B cell (primary cell): ENCODE results near the gene CYB5A. TPM values are rescaled to one million over a fixed set of nuclear protein-coding genes. Genes with fewer than 3 reads are reported as not detected.

Experiments used
- ATAC-seq: fragments of 200-7000 bp; cut with Tn5 transposase; one replicate; pipeline ENCODE4 v1.10.0; 2021; ENCODE audit warnings: low read depth, mild to moderate bottlenecking, moderate number of reproducible peaks, moderate library complexity
- CTCF ChIA-PET: fragments of 350-600 bp; sonication (Branson Sonifier 250); formaldehyde crosslinking; loops from one replicate; lab custom pipeline; 2021; ENCODE audit warnings: antibody characterized with exemption, inconsistent platforms; lab: Charles Lee
- POLR2A ChIA-PET: fragments of 350-600 bp; sonication (Branson Sonifier 250); formaldehyde crosslinking; loops from one replicate; lab custom pipeline; 2021; ENCODE audit warnings: antibody characterized with exemption; lab: Charles Lee
- DNase-seq: peaks from one replicate; pipeline ENCODE4 v3.0.0; 2013
- H2AFZ ChIP-seq: 2 replicates; pipeline ENCODE4 v1.6.1; 2012; ENCODE audit warnings: mild to moderate bottlenecking, low read depth, low read length; ENCODE audit not compliant: insufficient read depth, poor library complexity, severe bottlenecking
- H3K27ac ChIP-seq, 2 donors: 1 replicate in 1 of 2; 2 replicates in 1 of 2; pipeline ENCODE4 v1.5.1; 2012 to 2013; ENCODE audit warnings: low read length in 2 of 2, mild to moderate bottlenecking in 2 of 2, moderate library complexity in 1 of 2
- H3K27me3 ChIP-seq, 4 experiments: fragments of 200-600 bp in 1 of 4; sonication (generic) in 1 of 4; replicated peaks in 1 of 4; 1 replicate in 2 of 4; 2 replicates in 2 of 4; pipeline versions ENCODE4 v1.6.1 to v1.7.0; 2013 to 2016; ENCODE audit warnings: low read length in 3 of 4, mild to moderate bottlenecking in 2 of 4, mixed read lengths in 1 of 4, moderate library complexity in 1 of 4; ENCODE audit not compliant: insufficient read depth in 4 of 4, control insufficient read depth in 3 of 4; ENCODE audit errors: control extremely low read depth in 1 of 4
- H3K36me3 ChIP-seq, 2 experiments: replicated peaks in 1 of 2; 1 replicate in 1 of 2; 2 replicates in 1 of 2; pipeline versions ENCODE4 v1.6.1 to v1.7.1; 2013; ENCODE audit warnings: low read length in 1 of 2; ENCODE audit not compliant: insufficient read depth in 2 of 2, control insufficient read depth in 1 of 2; ENCODE audit errors: control extremely low read depth in 1 of 2, extremely low read depth in 1 of 2
- H3K4me1 ChIP-seq, 2 donors: fragments of 200-600 bp in 1 of 2; sonication (generic) in 1 of 2; 1 replicate in 1 of 2; 2 replicates in 1 of 2; pipeline versions ENCODE4 v1.5.1 to v1.6.1; 2013 to 2017; ENCODE audit warnings: low read length in 2 of 2; ENCODE audit not compliant: control insufficient read depth in 2 of 2, insufficient read depth in 2 of 2
- H3K4me2 ChIP-seq: replicated peaks from 2 replicates; pipeline ENCODE3; 2012; ENCODE audit warnings: mild to moderate bottlenecking, low read depth, low read length; ENCODE audit not compliant: poor library complexity, severe bottlenecking
- H3K4me3 ChIP-seq, 5 experiments: fragments of 200-600 bp in 1 of 5; sonication (generic) in 1 of 5; 1 replicate in 3 of 5; 2 replicates in 2 of 5; pipeline versions ENCODE4 v1.5.1 to v1.7.0; 2011 to 2016; ENCODE audit warnings: low read length in 4 of 5, mild to moderate bottlenecking in 4 of 5, low read depth in 2 of 5, control low read depth in 1 of 5, moderate library complexity in 1 of 5; ENCODE audit not compliant: insufficient read depth in 1 of 5; ENCODE audit errors: control extremely low read depth in 1 of 5, extremely low read depth in 1 of 5
- H3K79me2 ChIP-seq: fragments of 200-600 bp; sonication (generic); one replicate; pipeline ENCODE4 v1.6.0; 2016; ENCODE audit warnings: low read length; ENCODE audit not compliant: control insufficient read depth, insufficient read depth
- H3K9ac ChIP-seq: fragments of 200-600 bp; sonication (generic); 2 replicates; pipeline ENCODE4 v1.6.1; 2017; ENCODE audit warnings: mild to moderate bottlenecking, low read length, moderate library complexity
- H3K9me3 ChIP-seq, 3 donors: one replicate each; pipeline versions ENCODE4 v1.6.1 to v1.7.1; 2013; ENCODE audit warnings: low read length in 2 of 3; ENCODE audit not compliant: control insufficient read depth in 2 of 3, insufficient read depth in 1 of 3; ENCODE audit errors: control extremely low read depth in 1 of 3
- H4K20me1 ChIP-seq: 2 replicates; pipeline ENCODE4 v1.6.0; 2012; ENCODE audit warnings: mild to moderate bottlenecking, low read length; ENCODE audit not compliant: insufficient read depth, control insufficient read depth, poor library complexity, severe bottlenecking
- H3K27ac Mint-ChIP-seq: one replicate; pipeline ENCODE4 v1.8.0; 2021; ENCODE audit warnings: mixed read lengths
- H3K27me3 Mint-ChIP-seq: one replicate; pipeline ENCODE4 v1.8.0; 2021; ENCODE audit warnings: mixed read lengths
- H3K4me1 Mint-ChIP-seq: one replicate; pipeline ENCODE4 v1.8.0; 2021; ENCODE audit warnings: mixed read lengths
- H3K4me3 Mint-ChIP-seq: one replicate; pipeline ENCODE4 v1.8.0; 2021; ENCODE audit warnings: mixed read lengths
- H3K9me3 Mint-ChIP-seq: one replicate; pipeline ENCODE4 v1.8.0; 2022; ENCODE audit warnings: mixed read lengths; ENCODE audit not compliant: insufficient read depth
- CTCF ChIP-seq: fragments of 200-600 bp; IDR thresholded peaks from one replicate; pipeline ENCODE4 v1.8.0; 2022; ENCODE audit warnings: antibody characterized with exemption, mild to moderate bottlenecking
- EZH2 ChIP-seq: IDR thresholded peaks from 2 replicates; pipeline ENCODE4 v1.6.1; 2012; ENCODE audit warnings: borderline replicate concordance, low read depth, mild to moderate bottlenecking, moderate library complexity, low read length; ENCODE audit not compliant: insufficient read depth, poor library complexity, severe bottlenecking
- WGBS: methylation state at CpG from one replicate; pipeline ENCODE4 v1.1.5; 2013; ENCODE audit warnings: missing lambda C conversion rate; ENCODE audit not compliant: insufficient coverage; 5-methylcytosine and 5-hydroxymethylcytosine counted together
- intact Hi-C: fragments of 100-400 bp; cut with micrococcal nuclease; formaldehyde crosslinking; loops from one replicate; pipeline ENCODE4 v1.10.0; 2022
- polyA plus RNA-seq: library from polyadenylated mRNA; depleted of rRNA; stranded (reverse); fragments of >200 nt; gene quantifications from 2 replicates; pipeline ENCODE4 v1.2.3, GENCODE V29; 2012
- total RNA-seq, 2 donors: library from RNA; stranded (reverse); fragments of 120-200 nt in 1 of 2; gene quantifications; 1 replicate in 1 of 2; 2 replicates in 1 of 2; pipeline versions ENCODE4 v1.2.3 to v1.2.4, GENCODE V29; 2013 to 2022

CYB5A gene
- total and polyA plus RNA-seq, 2 donors (not counting 1 experiment from before 2014, with no cell fraction given): 46.9 to 217 TPM

DNA sequence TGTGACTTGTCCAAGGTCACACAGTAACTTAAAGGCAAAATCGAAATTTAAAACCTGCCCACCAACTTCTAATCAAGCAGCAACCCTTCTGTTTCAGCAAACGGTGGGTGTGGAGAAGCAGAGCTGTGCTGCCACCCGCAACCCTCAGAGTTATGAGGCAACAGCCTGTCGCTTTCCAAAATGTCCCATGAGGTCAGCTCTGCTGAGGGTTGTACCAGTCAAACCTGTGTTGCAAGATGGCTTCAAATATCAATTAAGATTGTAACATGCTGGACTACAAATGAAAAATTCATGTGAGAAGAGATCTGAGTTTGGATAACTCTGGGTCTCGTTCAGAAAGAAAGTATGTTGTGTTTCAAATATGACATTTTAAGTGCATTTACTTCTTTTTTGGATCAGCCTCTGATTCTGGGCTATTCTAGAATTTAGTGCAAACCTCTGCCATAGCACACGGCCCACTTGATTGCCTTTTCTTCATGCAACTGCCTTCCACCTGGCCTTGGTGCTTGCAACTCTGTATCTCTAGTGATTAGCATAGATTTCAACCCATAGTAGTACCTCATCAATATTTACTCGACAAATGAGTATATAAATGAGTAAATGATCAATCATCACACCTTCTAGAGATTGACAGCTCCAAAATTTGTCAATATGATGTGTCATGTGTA, 74.2 kb downstream of the CYB5A start:
- ChIA-PET CTCF (no interaction called here), POLR2A (interaction anchor here (0.6 kb wide), 1 partner anchor 21 kb away, joined by 7 read pairs; no protein-coding TSS in a partner anchor)
- Mint-ChIP-seq H3K4me1 (no peaks in the 10 kb centered on the region), H3K9me3 (no peaks in the 10 kb centered on the region), H3K4me3 (no peak overlapping the region), H3K27ac (no peak overlapping the region), H3K27me3 (peaks cover 8% of the 10 kb centered on the region)
- Histone ChIP-seq H3K4me2 (no peak overlapping the region), H3K36me3 (no peaks in the 10 kb centered on the region), H3K9me3 (peaks cover 0 to 5% (median 0%) of the 10 kb centered on the region in 3 donors), H3K4me1 (no peaks in the 10 kb centered on the region), H4K20me1 (no peaks in the 10 kb centered on the region), H3K27me3 (peaks cover 0 to 7% (median 0%) of the 10 kb centered on the region in 4 experiments), H3K4me3 (no peak overlapping the region), H3K27ac (no peak overlapping the region), H3K9ac (no peak overlapping the region), H2AFZ (no peak overlapping the region), H3K79me2 (no peaks in the 10 kb centered on the region)
- no peak for TF ChIP-seq EZH2
- no peak for TF ChIP-seq CTCF
- no peak for ATAC-seq
- intact Hi-C loops: no loop called here
- WGBS: 92% methylated on average over 3 of the region's 7 CpGs
- DNase-seq: no peak

- peaks cover 8% of the 10 kb centered on the region for H3K27me3 Mint-ChIP-seq
- intact Hi-C loops: no loop called here
- ATAC-seq: no peak
- H3K27ac Mint-ChIP-seq: no peak overlapping the region
- H3K36me3 ChIP-seq: no peaks in the 10 kb centered on the region
- no peaks in the 10 kb centered on the region for H4K20me1 ChIP-seq
- no peak overlapping the region for H3K4me2 ChIP-seq
- H2AFZ ChIP-seq: no peak overlapping the region
- no peak overlapping the region for H3K4me3 Mint-ChIP-seq
- H3K4me3 ChIP-seq: no peak overlapping the region
- H3K9me3 ChIP-seq: peaks cover 0 to 5% (median 0%) of the 10 kb centered on the region in 3 donors
- H3K9me3 Mint-ChIP-seq: no peaks in the 10 kb centered on the region
- TF ChIP-seq CTCF (no peak), EZH2 (no peak)
- H3K79me2 ChIP-seq: no peaks in the 10 kb centered on the region
- H3K4me1 ChIP-seq: no peaks in the 10 kb centered on the region
- no peaks in the 10 kb centered on the region for H3K4me1 Mint-ChIP-seq
- ChIA-PET CTCF (no interaction called here), POLR2A (no interaction called here)
- DNase-seq: no peak
- WGBS: 100% methylated on average over 1 of the region's 3 CpGs
- H3K27me3 ChIP-seq: peaks cover 0 to 7% (median 0%) of the 10 kb centered on the region in 4 experiments
- H3K27ac ChIP-seq: no peak overlapping the region
- H3K9ac ChIP-seq: no peak overlapping the region
Observed at GRCh38 chr18:74216661-74217110, 75.1 kb downstream of the CYB5A start.
